Spleen (tissue), 11 donors: ENCODE results near the gene PAPPA. TPM values are rescaled to one million over a fixed set of nuclear protein-coding genes. Genes with fewer than 3 reads are reported as not detected.

Source experiments
- DNase-seq: peaks from one replicate; pipeline ENCODE4 v3.0.0-alpha.2; 2020
- H3K27ac ChIP-seq, 8 donors: fragments of 200-600 bp; sonication (generic) in 7 of 8; 1 replicate in 4 of 8; 2 replicates in 4 of 8; pipeline versions ENCODE4 v1.5.0 to v1.8.0; 2016 to 2021; ENCODE audit warnings: inconsistent platforms in 4 of 8, mild to moderate bottlenecking in 4 of 8, moderate library complexity in 1 of 8
- H3K27me3 ChIP-seq, 7 donors: fragments of 200-600 bp; sonication (generic) in 6 of 7; replicated peaks in 1 of 7; 1 replicate in 4 of 7; 2 replicates in 3 of 7; pipeline versions ENCODE4 v1.5.0 to v1.8.0; 2016 to 2021; ENCODE audit warnings: inconsistent platforms in 3 of 7, mild to moderate bottlenecking in 1 of 7
- H3K36me3 ChIP-seq, 6 donors: fragments of 200-600 bp; sonication (generic) in 5 of 6; 1 replicate in 4 of 6; 2 replicates in 2 of 6; pipeline versions ENCODE4 v1.5.0 to v1.8.0; 2016 to 2021; ENCODE audit warnings: inconsistent platforms in 2 of 6
- H3K4me1 ChIP-seq, 6 donors: fragments of 200-600 bp; sonication (generic) in 5 of 6; 1 replicate in 3 of 6; 2 replicates in 3 of 6; pipeline versions ENCODE4 v1.5.0 to v1.8.0; 2016 to 2021; ENCODE audit warnings: inconsistent platforms in 3 of 6
- H3K4me3 ChIP-seq, 8 donors: fragments of 200-600 bp; sonication (generic) in 7 of 8; 1 replicate in 4 of 8; 2 replicates in 4 of 8; pipeline versions ENCODE4 v1.5.0 to v1.8.0; 2016 to 2021; ENCODE audit warnings: inconsistent platforms in 4 of 8, mild to moderate bottlenecking in 4 of 8, moderate library complexity in 2 of 8
- H3K9me3 ChIP-seq, 8 donors: fragments of 200-600 bp; sonication (generic) in 7 of 8; 1 replicate in 4 of 8; 2 replicates in 4 of 8; pipeline versions ENCODE4 v1.5.0 to v1.8.0; 2016 to 2021; ENCODE audit warnings: inconsistent platforms in 4 of 8
- POLR2A ChIP-seq, 3 donors: fragments of 450-650 bp; IDR thresholded peaks; one replicate each; pipeline ENCODE4 v1.5.1; 2017; ENCODE audit warnings: antibody characterized with exemption in 3 of 3, mild to moderate bottlenecking in 1 of 3
- POLR2AphosphoS5 ChIP-seq, 3 donors: sonication (generic); formaldehyde crosslinking; IDR thresholded peaks; one replicate each; pipeline ENCODE4 v1.5.1; 2017; ENCODE audit warnings: antibody characterized with exemption in 3 of 3
- whole genome bisulfite sequencing, 5 donors: extraction: QIAGEN DNeasy Blood & Tissue Kit in 3 of 5; methylation state at CpG; one replicate each; pipeline versions ENCODE4 v1.1.5 to v1.1.7; 2013 to 2018; 5-methylcytosine and 5-hydroxymethylcytosine counted together
- intact Hi-C: fragments of 100-400 bp; cut with DNase I; formaldehyde crosslinking; loops from one replicate; pipeline ENCODE4 v1.15.0; 2023; ENCODE audit warnings: low total_unique reads
- polyA plus RNA-seq, 3 donors: library from polyadenylated mRNA; stranded (reverse); fragments of 200-250 nt; gene quantifications; one replicate each; pipeline ENCODE4 v1.2.1, GENCODE V29; 2013
- total RNA-seq, 7 donors: library from RNA; depleted of rRNA in 3 of 7; stranded (reverse); fragments of >200 nt in 3 of 7; fragmentation: NEBNext Ultra II Directional in 4 of 7; extraction: Animal tissue kit (Norgen Biotek cat#: 25700) in 4 of 7; gene quantifications; one replicate each; pipeline versions ENCODE4 v1.1.0 to v1.2.1, GENCODE V29; 2016 to 2021
- TF ChIP-seq, protein P1 (sequence below), 11 experiments: fragments of 200-600 bp in 7 of 11; fragments of 450-650 bp in 4 of 11; sonication (generic) in 4 of 11; IDR thresholded peaks in 8 of 11; conservative IDR thresholded peaks in 3 of 11; 1 replicate in 7 of 11; 2 replicates in 4 of 11; pipeline versions ENCODE4 v1.4.0 to v1.8.0; 2016 to 2021; ENCODE audit warnings: antibody characterized with exemption in 11 of 11, inconsistent platforms in 4 of 11, mild to moderate bottlenecking in 1 of 11
- donor health status: healthy with polysubstance abuse.
- donor health status: DM: no; HTN: no; CAD: no; lungs with moderate emphysema.
- donor health status: DM: no; HTN: no; CAD: no.
- donor health status: Bipolar disorder and iron deficiency.
- donor health status: healthy.
- donor health status: DM: no; HTN: no; CAD: no.
- donor health status: DM: yes; HTN: yes; CAD: no.

The PAPPA gene
- total and polyA plus RNA-seq, 10 donors = 0.13 to 1.4 (median 0.45) TPM

DNA sequence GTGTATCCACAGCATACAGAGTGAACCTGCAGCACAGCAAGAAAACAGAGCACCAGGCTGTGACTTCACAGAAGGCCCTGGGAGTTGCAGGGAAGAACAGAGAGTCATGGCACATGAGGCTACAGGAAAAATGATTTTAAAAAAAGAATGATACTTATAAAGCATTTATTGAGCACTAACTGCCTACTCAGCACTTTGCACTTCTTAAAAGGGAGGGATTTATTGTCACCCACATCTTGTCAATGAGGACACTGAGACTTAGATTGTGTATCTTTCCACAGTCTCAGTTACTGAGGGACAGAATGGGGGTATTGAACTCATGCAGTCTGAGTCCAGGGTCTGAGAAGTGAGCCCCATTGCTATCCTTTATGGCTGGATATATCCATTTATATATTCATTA is 288.9 kb downstream of the PAPPA start:
- Histone ChIP-seq H3K36me3 (peaks cover 0 to 18% (median 0%) of the 10 kb centered on the region in 6 donors), H3K27me3 (no peaks in the 10 kb centered on the region), H3K9me3 (peaks cover 0 to 4% (median 0%) of the 10 kb centered on the region in 8 donors), H3K27ac (no peak overlapping the region), H3K4me3 (no peak overlapping the region), H3K4me1 (no peaks in the 10 kb centered on the region)
- intact Hi-C loops = no loop called here
- DNase-seq = no peak
- TF ChIP-seq POLR2AphosphoS5 (IDR thresholded peaks at IDR 0.05) (no peak), POLR2A (IDR thresholded peaks at IDR 0.05) (no peak)
- TF ChIP-seq, protein P1, sequence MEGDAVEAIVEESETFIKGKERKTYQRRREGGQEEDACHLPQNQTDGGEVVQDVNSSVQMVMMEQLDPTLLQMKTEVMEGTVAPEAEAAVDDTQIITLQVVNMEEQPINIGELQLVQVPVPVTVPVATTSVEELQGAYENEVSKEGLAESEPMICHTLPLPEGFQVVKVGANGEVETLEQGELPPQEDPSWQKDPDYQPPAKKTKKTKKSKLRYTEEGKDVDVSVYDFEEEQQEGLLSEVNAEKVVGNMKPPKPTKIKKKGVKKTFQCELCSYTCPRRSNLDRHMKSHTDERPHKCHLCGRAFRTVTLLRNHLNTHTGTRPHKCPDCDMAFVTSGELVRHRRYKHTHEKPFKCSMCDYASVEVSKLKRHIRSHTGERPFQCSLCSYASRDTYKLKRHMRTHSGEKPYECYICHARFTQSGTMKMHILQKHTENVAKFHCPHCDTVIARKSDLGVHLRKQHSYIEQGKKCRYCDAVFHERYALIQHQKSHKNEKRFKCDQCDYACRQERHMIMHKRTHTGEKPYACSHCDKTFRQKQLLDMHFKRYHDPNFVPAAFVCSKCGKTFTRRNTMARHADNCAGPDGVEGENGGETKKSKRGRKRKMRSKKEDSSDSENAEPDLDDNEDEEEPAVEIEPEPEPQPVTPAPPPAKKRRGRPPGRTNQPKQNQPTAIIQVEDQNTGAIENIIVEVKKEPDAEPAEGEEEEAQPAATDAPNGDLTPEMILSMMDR (IDR thresholded peaks at IDR 0.05 in 8 of 11, conservative IDR thresholded peaks at IDR 0.05 in 3 of 11) = no peak

DNA sequence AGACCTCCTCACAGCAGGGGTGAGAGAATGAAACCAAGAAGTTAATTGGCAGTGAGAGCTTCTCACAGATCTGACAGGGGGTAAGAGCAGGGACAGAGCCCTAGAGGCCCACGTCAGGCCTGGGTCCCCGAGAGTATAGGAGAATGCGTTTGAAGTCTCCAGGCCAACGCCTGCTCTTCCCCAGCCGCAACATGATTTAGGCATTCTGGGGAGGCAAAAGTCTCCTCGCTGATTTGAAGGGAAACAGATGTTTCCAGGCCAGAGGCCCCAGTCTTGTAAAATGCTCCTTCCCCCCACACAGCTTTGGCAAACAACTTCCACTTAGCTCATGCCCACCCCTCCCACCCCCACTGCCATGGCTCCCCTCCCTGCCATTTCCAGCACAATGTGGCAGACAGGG is 294.3 kb downstream of the PAPPA start:
- Histone ChIP-seq H3K4me3 (no peak overlapping the region), H3K36me3 (no peaks in the 10 kb centered on the region), H3K9me3 (no peaks in the 10 kb centered on the region), H3K4me1 (no peaks in the 10 kb centered on the region), H3K27ac (no peak overlapping the region), H3K27me3 (no peaks in the 10 kb centered on the region)
- DNase-seq = no peak
- TF ChIP-seq POLR2AphosphoS5 (IDR thresholded peaks at IDR 0.05) (no peak), POLR2A (IDR thresholded peaks at IDR 0.05) (no peak)
- TF ChIP-seq, protein P1 (IDR thresholded peaks at IDR 0.05 in 8 of 11, conservative IDR thresholded peaks at IDR 0.05 in 3 of 11) = no peak
- intact Hi-C loops = no loop called here
- 12 to 26% (median 15%) methylated on average over 6 of the region's 6 CpGs for WGBS, 5 donors

DNA sequence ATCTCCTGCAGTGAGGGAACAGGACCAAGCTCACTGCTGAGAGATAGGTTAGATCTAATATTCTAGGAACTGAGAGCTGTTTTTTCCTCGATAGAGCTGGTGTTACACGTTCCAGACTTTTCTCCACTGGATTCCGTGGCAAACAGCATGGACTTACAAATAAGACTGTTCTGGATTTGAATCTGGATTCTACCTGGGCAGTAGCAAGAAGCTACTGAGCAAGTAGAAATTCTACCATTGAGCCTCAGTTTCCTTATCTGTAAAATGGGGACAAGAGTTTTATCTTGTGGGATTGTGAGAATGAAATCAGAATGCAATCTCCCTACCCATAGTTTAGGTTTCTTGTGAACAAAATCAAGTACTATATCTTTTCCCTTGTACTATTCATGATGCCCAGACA is 294.8 kb downstream of the PAPPA start:
- intact Hi-C loops = no loop called here
- H3K4me3 ChIP-seq = no peak overlapping the region
- 19 to 57% (median 34%) methylated on average over 3 of the region's 3 CpGs for WGBS, 5 donors
- no peaks in the 10 kb centered on the region for H3K4me1 ChIP-seq
- TF ChIP-seq, protein P1 (IDR thresholded peaks at IDR 0.05 in 8 of 11, conservative IDR thresholded peaks at IDR 0.05 in 3 of 11) = no peak
- TF ChIP-seq POLR2AphosphoS5 (IDR thresholded peaks at IDR 0.05) = no peak
- no peaks in the 10 kb centered on the region for H3K27me3 ChIP-seq
- no peaks in the 10 kb centered on the region for H3K9me3 ChIP-seq
- DNase-seq = no peak
- no peaks in the 10 kb centered on the region for H3K36me3 ChIP-seq
- no peak overlapping the region for H3K27ac ChIP-seq

DNA sequence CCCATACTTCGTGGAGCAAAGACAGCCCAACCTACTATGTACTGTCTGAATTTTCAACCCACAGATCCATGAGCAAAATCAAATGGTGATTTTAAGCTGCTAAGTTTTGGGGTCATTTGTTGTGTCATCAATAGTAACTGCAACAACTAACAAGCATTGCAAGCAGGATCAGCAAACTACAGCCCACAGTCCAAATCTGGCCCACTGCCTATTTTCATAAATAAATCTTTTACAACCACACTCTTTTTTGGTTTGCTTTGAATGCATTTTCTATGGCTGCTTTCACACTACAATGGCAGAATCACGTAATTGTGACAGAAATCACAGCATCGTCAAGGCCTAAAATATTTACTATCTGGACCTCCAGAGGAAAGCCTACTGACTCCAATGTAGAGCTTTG is 296.4 kb downstream of the PAPPA start:
- TF ChIP-seq POLR2AphosphoS5 (IDR thresholded peaks at IDR 0.05) (no peak), POLR2A (IDR thresholded peaks at IDR 0.05) (no peak)
- TF ChIP-seq, protein P1 (IDR thresholded peaks at IDR 0.05 in 8 of 11, conservative IDR thresholded peaks at IDR 0.05 in 3 of 11) = no peak
- DNase-seq = no peak
- peaks cover 0 to 5% (median 0%) of the 10 kb centered on the region in 8 donors for H3K9me3 ChIP-seq
- H3K4me1 ChIP-seq = no peaks in the 10 kb centered on the region
- H3K4me3 ChIP-seq = no peak overlapping the region
- H3K27ac ChIP-seq = no peak overlapping the region
- 73 to 91% (median 80%) methylated on average over 3 of the region's 3 CpGs for WGBS, 5 donors
- H3K36me3 ChIP-seq = no peaks in the 10 kb centered on the region
- intact Hi-C loops = no loop called here
- H3K27me3 ChIP-seq = no peaks in the 10 kb centered on the region
